Measurements from ENCODE around the gene CCDC112. TPM values are rescaled to one million over a fixed set of nuclear protein-coding genes. Genes with fewer than 3 reads are reported as not detected.

CCDC112 gene
- total RNA-seq, 4 donors from 2014 or later, result 3.3 to 4.9 (median 3.8) TPM

DNA sequence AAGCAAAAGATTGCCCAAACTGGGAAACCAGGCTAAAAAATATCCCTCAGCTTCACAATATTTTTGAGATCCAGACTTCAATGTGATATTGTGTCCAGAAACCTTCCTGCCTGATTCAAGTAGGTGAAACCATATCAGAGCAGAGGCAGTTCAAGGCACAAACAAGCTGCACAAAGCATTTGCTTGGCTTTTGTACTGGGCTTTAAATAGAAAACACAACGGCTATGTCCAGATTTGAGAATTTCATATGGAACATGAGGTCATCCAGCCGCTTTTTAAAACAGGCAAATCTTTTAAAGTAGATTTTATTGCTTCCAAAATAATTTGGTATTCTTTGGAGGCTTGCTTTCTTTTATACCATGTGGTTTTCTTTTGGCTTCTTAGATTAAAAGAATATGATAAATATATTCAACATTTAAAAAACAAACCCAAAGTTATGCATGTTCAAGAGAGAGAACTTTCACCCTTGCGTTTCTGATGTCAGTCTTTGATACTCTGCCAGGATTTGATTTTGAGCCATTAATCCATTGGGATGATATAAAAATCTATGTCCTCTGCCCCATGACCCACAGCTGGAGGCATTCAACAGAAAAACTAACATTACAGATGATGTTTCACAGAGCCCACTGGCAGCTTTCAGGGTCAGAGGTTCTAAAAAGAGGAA is 29.0 kb upstream of the CCDC112 start:
- Histone ChIP-seq H3K4me1 (no peaks in the 10 kb centered on the region), H3K27me3 (no peaks in the 10 kb centered on the region), H3K4me3 (replicated peaks in 1 of 3) (no peak overlapping the region), H3K36me3 (no peaks in the 10 kb centered on the region), H3K27ac (no peak overlapping the region), H3K9me3 (no peaks in the 10 kb centered on the region)
- no peak for DNase-seq
- TF ChIP-seq, protein P1, sequence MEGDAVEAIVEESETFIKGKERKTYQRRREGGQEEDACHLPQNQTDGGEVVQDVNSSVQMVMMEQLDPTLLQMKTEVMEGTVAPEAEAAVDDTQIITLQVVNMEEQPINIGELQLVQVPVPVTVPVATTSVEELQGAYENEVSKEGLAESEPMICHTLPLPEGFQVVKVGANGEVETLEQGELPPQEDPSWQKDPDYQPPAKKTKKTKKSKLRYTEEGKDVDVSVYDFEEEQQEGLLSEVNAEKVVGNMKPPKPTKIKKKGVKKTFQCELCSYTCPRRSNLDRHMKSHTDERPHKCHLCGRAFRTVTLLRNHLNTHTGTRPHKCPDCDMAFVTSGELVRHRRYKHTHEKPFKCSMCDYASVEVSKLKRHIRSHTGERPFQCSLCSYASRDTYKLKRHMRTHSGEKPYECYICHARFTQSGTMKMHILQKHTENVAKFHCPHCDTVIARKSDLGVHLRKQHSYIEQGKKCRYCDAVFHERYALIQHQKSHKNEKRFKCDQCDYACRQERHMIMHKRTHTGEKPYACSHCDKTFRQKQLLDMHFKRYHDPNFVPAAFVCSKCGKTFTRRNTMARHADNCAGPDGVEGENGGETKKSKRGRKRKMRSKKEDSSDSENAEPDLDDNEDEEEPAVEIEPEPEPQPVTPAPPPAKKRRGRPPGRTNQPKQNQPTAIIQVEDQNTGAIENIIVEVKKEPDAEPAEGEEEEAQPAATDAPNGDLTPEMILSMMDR (IDR thresholded peaks at IDR 0.05), result no peak
- TF ChIP-seq POLR2A (IDR thresholded peaks at IDR 0.05), result no peak
- WGBS, 2 donors, result 72 to 82% methylated on average over 3 of the region's 3 CpGs
- intact Hi-C loops (cut with DNase I), result no loop called here

DNA sequence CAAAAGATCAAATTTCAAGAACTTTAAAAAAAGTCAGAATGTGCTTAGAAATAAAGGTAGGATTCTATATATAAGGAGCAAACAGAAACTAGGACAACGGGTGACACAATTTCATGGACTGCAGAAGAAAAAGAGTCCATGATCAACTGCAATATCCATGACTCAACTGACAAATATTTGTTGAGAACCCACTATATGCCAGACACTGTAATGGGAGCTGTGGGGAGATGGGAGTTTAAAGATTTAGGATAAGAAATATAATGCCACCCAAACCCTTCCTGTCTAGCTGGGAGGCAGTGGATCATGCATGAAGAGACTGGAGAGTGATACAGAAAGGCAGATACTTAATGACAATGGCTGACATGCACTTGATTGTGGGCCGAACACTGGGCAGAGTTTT is 27.6 kb upstream of the CCDC112 start:
- no peak overlapping the region for H3K4me3 ChIP-seq (replicated peaks in 1 of 3)
- TF ChIP-seq, protein P1 (IDR thresholded peaks at IDR 0.05), result no peak
- no peak for TF ChIP-seq POLR2A (IDR thresholded peaks at IDR 0.05)
- no peaks in the 10 kb centered on the region for H3K36me3 ChIP-seq
- H3K27ac ChIP-seq, result no peak overlapping the region
- H3K27me3 ChIP-seq, result no peaks in the 10 kb centered on the region
- intact Hi-C loops (cut with DNase I), result no loop called here
- DNase-seq, result no peak
- H3K9me3 ChIP-seq, result no peaks in the 10 kb centered on the region
- 88% methylated on average over 2 of the region's 2 CpGs for WGBS, 2 donors
- H3K4me1 ChIP-seq, result no peaks in the 10 kb centered on the region

DNA sequence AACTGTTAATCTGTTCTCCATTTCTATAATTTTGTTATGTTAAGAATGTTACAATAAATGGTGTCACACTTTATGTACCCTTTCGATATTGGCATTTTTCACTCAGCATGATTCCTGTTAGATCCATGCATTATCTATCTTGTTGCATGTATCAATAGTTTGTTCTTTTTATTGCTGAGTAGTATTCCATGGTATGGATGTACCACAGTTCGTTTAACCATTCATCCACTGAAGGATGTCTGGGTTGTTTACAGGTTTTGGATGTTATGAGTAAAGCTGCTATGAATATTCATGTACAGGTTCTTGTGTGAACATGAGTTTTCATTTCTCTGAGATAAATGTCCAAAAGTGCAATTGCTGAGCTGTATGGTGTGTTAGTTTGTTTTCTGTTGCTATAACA is 26.3 kb upstream of the CCDC112 start:
- WGBS, 2 donors, result 47 to 48% methylated on average over 2 of the region's 2 CpGs

DNA sequence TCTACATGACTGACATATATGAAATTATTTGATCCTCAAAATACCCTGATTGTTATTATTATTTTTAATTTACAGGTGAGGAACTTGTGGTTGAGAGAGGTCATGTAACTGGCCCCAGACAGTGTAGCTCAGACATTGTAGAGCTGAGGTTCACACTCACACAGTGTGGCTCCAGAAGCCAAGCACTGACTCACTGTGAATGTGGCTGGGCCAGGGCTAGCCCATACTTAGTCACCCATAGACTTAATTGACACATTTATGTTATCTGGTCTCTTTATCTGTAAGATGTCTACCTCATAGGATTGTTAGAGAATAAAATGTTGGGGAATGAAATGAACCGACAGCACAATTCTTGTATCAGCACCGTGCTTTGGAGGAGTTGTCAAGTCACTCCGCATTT is 24.9 kb upstream of the CCDC112 start:
- Histone ChIP-seq H3K27me3 (no peaks in the 10 kb centered on the region), H3K27ac (no peak overlapping the region), H3K9me3 (no peaks in the 10 kb centered on the region), H3K36me3 (no peaks in the 10 kb centered on the region), H3K4me3 (replicated peaks in 1 of 3) (no peak overlapping the region), H3K4me1 (no peaks in the 10 kb centered on the region)
- no peak for TF ChIP-seq POLR2A (IDR thresholded peaks at IDR 0.05)
- TF ChIP-seq, protein P1 (IDR thresholded peaks at IDR 0.05), result no peak
- DNase-seq, result no peak
- intact Hi-C loops (cut with DNase I), result no loop called here
- 94 to 95% methylated on average over 3 of the region's 3 CpGs for WGBS, 2 donors

More for the DNA sequence above, 26.3 kb upstream of the CCDC112 start:
- Histone ChIP-seq H3K27me3 (no peaks in the 10 kb centered on the region), H3K27ac (no peak overlapping the region), H3K4me1 (no peaks in the 10 kb centered on the region), H3K4me3 (replicated peaks in 1 of 3) (no peak overlapping the region), H3K36me3 (no peaks in the 10 kb centered on the region), H3K9me3 (no peaks in the 10 kb centered on the region)
- intact Hi-C loops (cut with DNase I), result no loop called here
- no peak for DNase-seq
- TF ChIP-seq, protein P1 (IDR thresholded peaks at IDR 0.05), result no peak
- no peak for TF ChIP-seq POLR2A (IDR thresholded peaks at IDR 0.05)

DNA sequence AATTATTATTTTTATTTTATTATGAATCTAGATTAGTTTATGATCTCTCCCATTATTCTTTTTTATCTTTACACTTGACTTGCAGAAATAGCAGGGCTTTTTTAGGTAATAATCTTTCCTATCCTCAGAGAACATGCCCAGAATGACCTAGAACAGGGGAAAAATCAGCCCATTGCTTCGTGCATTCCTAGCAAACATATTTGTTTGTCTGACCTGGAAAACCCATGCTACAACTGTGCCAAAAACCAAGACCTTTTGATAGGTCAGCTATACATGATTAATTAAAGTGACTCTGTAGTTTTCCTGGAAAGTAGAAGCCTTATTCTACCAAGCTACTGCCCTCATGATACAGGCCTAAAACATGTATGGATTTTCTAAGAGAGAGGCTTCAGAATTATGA is 24.1 kb upstream of the CCDC112 start:
- Histone ChIP-seq H3K4me1 (no peaks in the 10 kb centered on the region), H3K27me3 (no peaks in the 10 kb centered on the region), H3K36me3 (no peaks in the 10 kb centered on the region), H3K27ac (no peak overlapping the region), H3K9me3 (no peaks in the 10 kb centered on the region), H3K4me3 (replicated peaks in 1 of 3) (no peak overlapping the region)
- no peak for TF ChIP-seq POLR2A (IDR thresholded peaks at IDR 0.05)
- TF ChIP-seq, protein P1 (IDR thresholded peaks at IDR 0.05), result no peak
- intact Hi-C loops (cut with DNase I), result no loop called here
- DNase-seq, result no peak
- WGBS, 2 donors, result 67 to 80% methylated on average over 1 of the region's 1 CpG

All from thyroid gland (tissue), 4 donors.